GM12878 (cell line): ENCODE data around the gene ME3. TPM values are rescaled to one million over a fixed set of nuclear protein-coding genes. Genes with fewer than 3 reads are reported as not detected.
A peak's percentile ranks its signal among the peaks of the same experiment; 100 is the strongest.

ENCODE experiments used
- ATAC-seq: fragments of 200-7000 bp; cut with Tn5 transposase; 3 replicates; pipeline ENCODE4 v1.9.1; 2020; ENCODE audit warnings: mild to moderate bottlenecking, moderate library complexity
- BruUV-seq: library from RNA; stranded (reverse); fragments of 400-500 nt; replicated peaks from 2 replicates; lab custom pipeline; 2021; lab: Mats Ljungman, UMichigan
- CTCF ChIA-PET: fragments of 300-600 bp; sonication (Branson Sonifier 250); formaldehyde crosslinking; extraction: SDS; loops from one replicate; lab custom pipeline; 2021; ENCODE audit warnings: inconsistent platforms; lab: Yijun Ruan, JAX
- POLR2A ChIA-PET: fragments of 350-600 bp; formaldehyde crosslinking; extraction: SDS; loops from one replicate; lab custom pipeline; 2021; ENCODE audit warnings: inconsistent platforms; lab: Charles Lee
- RAD21 ChIA-PET: fragments of 300-600 bp; sonication (Branson Sonifier 250); formaldehyde crosslinking; loops from one replicate; lab custom pipeline; 2023; ENCODE audit warnings: antibody characterized with exemption; ENCODE audit not compliant: unreplicated experiment; lab: Charles Lee
- SMC1A ChIA-PET: fragments of 300-600 bp; sonication (Branson Sonifier 250); formaldehyde crosslinking; loops from one replicate; lab custom pipeline; 2023; ENCODE audit not compliant: unreplicated experiment, uncharacterized antibody; lab: Charles Lee
- DNase-seq: peaks from one replicate; pipeline ENCODE4 v3.0.0-alpha.2; 2011; ENCODE audit warnings: low read depth, low spot score
- FAIRE-seq: peaks from 3 replicates; lab custom pipeline; 2011; peaks lifted over from hg19 to GRCh38; lab: Jason Lieb, UNC
- H2AFZ ChIP-seq: 2 replicates; pipeline ENCODE4 v1.6.0; 2011; ENCODE audit warnings: low read depth, low read length, control low read depth; ENCODE audit not compliant: control insufficient read depth
- H3K27ac ChIP-seq: 2 replicates; pipeline ENCODE4 v1.5.1; 2011; ENCODE audit warnings: control low read depth; ENCODE audit not compliant: control insufficient read depth, insufficient read depth
- H3K27me3 ChIP-seq, 2 experiments: replicated peaks in 1 of 2; 2 replicates each; pipeline versions ENCODE4 v1.6.0 to v1.6.1; 2011; ENCODE audit warnings: low read length in 1 of 2; ENCODE audit not compliant: control insufficient read depth in 2 of 2, insufficient read depth in 2 of 2
- H3K36me3 ChIP-seq, 2 experiments: 2 replicates each; pipeline ENCODE4 v1.5.1; 2011; ENCODE audit warnings: low read length in 1 of 2; ENCODE audit not compliant: control insufficient read depth in 2 of 2, insufficient read depth in 2 of 2
- H3K4me1 ChIP-seq: 2 replicates; pipeline ENCODE4 v1.6.1; 2011; ENCODE audit warnings: mild to moderate bottlenecking, low read length, moderate library complexity, mixed read lengths; ENCODE audit not compliant: control insufficient read depth, insufficient read depth
- H3K4me2 ChIP-seq: 2 replicates; pipeline ENCODE4 v1.6.0; 2011; ENCODE audit warnings: control low read depth; ENCODE audit not compliant: control insufficient read depth, insufficient read depth
- H3K4me3 ChIP-seq: fragments of 200-600 bp; sonication (generic); 2 replicates; pipeline ENCODE4 v1.5.1; 2016
- H3K79me2 ChIP-seq: 2 replicates; pipeline ENCODE4 v1.6.0; 2011; ENCODE audit warnings: low read length; ENCODE audit not compliant: control insufficient read depth, insufficient read depth
- H3K9ac ChIP-seq: 2 replicates; pipeline ENCODE4 v1.8.0; 2011; ENCODE audit warnings: low read length, control low read depth, mixed read lengths; ENCODE audit not compliant: control insufficient read depth, insufficient read depth
- H3K9me3 ChIP-seq: replicated peaks from 3 replicates; pipeline ENCODE4 v1.5.1; 2011; ENCODE audit warnings: mild to moderate bottlenecking, low read length; ENCODE audit not compliant: control insufficient read depth, insufficient read depth
- H4K20me1 ChIP-seq: 2 replicates; pipeline ENCODE4 v1.6.0; 2011; ENCODE audit not compliant: control insufficient read depth, insufficient read depth
- GATAD2B ChIP-seq: fragments of 450-650 bp; conservative IDR thresholded peaks from 2 replicates; pipeline ENCODE4 v1.6.1; 2017; ENCODE audit warnings: low read depth, mild to moderate bottlenecking, moderate library complexity
- KDM1A ChIP-seq: fragments of 200-600 bp; sonication (generic); IDR thresholded peaks from 2 replicates; pipeline ENCODE4 v1.6.1; 2016; ENCODE audit warnings: borderline replicate concordance
- NFIC ChIP-seq: IDR thresholded peaks from 2 replicates; pipeline ENCODE4 v1.6.1; 2012; ENCODE audit warnings: low read depth, mild to moderate bottlenecking, inconsistent platforms, low read length, moderate library complexity
- RAD51 ChIP-seq: fragments of 450-650 bp; IDR thresholded peaks from 2 replicates; pipeline ENCODE4 v1.6.1; 2016; ENCODE audit warnings: moderate library complexity, mild to moderate bottlenecking, inconsistent platforms
- SUPT20H ChIP-seq: IDR thresholded peaks from 2 replicates; pipeline ENCODE4 v1.6.1; 2011; ENCODE audit warnings: low read depth, mild to moderate bottlenecking, low read length, moderate library complexity, borderline replicate concordance; ENCODE audit not compliant: control insufficient read depth
- ZNF24 ChIP-seq: fragments of 450-650 bp; IDR thresholded peaks from 2 replicates; pipeline ENCODE4 v1.6.1; 2017; ENCODE audit warnings: antibody characterized with exemption, mild to moderate bottlenecking
- WGBS: methylation state at CpG from one replicate; pipeline ENCODE4 v1.1.6; 2016; ENCODE audit warnings: low lambda C conversion rate; ENCODE audit not compliant: insufficient replicate concordance, insufficient coverage; ENCODE audit errors: missing lambda C conversion rate; 5-methylcytosine and 5-hydroxymethylcytosine counted together
- in situ Hi-C: fragments of 300-500 bp; cut with MboI; formaldehyde crosslinking; loops from 9 replicates; pipeline ENCODE4 v1.14.3; 2018; ENCODE audit warnings: mixed read lengths
- intact Hi-C: fragments of 100-400 bp; cut with micrococcal nuclease; formaldehyde crosslinking; loops from one replicate; pipeline ENCODE4 v1.14.2; 2022; ENCODE audit not compliant: unreplicated experiment
- polyA plus RNA-seq, 11 experiments: library from polyadenylated mRNA; depleted of rRNA in 4 of 11; unstranded in 6 of 11; stranded (reverse) in 5 of 11; fragments of >200 nt; fragmentation: Nextera tagmentation in 4 of 11; fragmentation: Illumina TruSeq in 1 of 11; extraction: Ambion mirVana in 4 of 11; extraction: Trizol in 1 of 11; gene quantifications; 1 replicate in 1 of 11; 2 replicates in 10 of 11; pipeline versions ENCODE4 v1.2.1 to v1.2.3, GENCODE V29; 2011 to 2016; ENCODE audit warnings: inconsistent platforms in 2 of 11, missing spikeins in 2 of 11, low read depth in 1 of 11
- total RNA-seq, 4 experiments: library from RNA; depleted of rRNA in 3 of 4; stranded (reverse); fragments of >200 nt in 3 of 4; fragmentation: Illumina TruSeq in 1 of 4; extraction: Trizol in 1 of 4; gene quantifications; 2 replicates each; pipeline versions ENCODE4 v1.2.1 to v1.2.3, GENCODE V29; 2013 to 2021

ME3 gene
- total and polyA plus RNA-seq, 10 of the 15 experiments (the other 5 are each of a cell fraction or from before 2014, with no cell fraction given): 0.06 to 0.40 (median 0.19) TPM; not detected in 2

DNA sequence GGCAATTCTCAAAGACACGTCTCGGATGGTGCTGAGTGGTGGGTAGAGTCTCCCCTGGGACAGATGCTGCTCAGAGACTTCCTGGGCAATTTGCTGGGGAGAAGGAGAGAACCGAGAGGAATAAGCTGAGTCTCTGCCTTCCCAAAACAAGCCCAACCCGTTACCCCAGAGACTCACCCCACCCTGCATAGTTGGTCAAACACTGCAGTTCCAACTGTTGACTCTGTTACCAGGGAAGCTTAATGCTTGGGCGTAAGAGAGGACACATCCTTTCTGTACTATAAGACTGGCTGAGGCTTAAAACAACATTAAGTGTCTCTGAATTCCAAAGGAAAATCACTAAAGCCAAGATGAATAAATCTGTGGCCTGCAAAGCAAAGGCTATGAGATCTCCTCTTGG, 229.6 kb downstream of the ME3 start:
- ChIA-PET CTCF (interaction anchor here (1.2 to 2.5 kb wide), 4 partner anchors 12 to 503 kb away, joined by 3 to 14 read pairs (median 3); no protein-coding TSS in a partner anchor), RAD21 (interaction anchor here (0.6 kb wide), 1 partner anchor 14 kb away, joined by 3 read pairs; no protein-coding TSS in a partner anchor), POLR2A (no interaction called here), SMC1A (interaction anchor here (1.1 to 1.5 kb wide), 3 partner anchors 12 to 152 kb away, joined by 3 read pairs; no protein-coding TSS in a partner anchor)
- intact Hi-C loops (no loop called here), in situ Hi-C loops (no loop called here)
- WGBS: 67% methylated on average over 5 of the region's 5 CpGs
- no peaks in the 10 kb centered on the region for H3K79me2 ChIP-seq
- no peaks in the 10 kb centered on the region for H3K9me3 ChIP-seq
- peaks cover 11% of the 10 kb centered on the region for H3K4me1 ChIP-seq
- FAIRE-seq: no peak
- no peak for ATAC-seq
- no peaks in the 10 kb centered on the region for H3K36me3 ChIP-seq
- no TSS peak for BruUV-seq
- TF ChIP-seq KDM1A (no peak), ZNF24 (no peak), RAD51 (no peak), GATAD2B (no peak)
- no peaks in the 10 kb centered on the region for H4K20me1 ChIP-seq
- H2AFZ ChIP-seq: no peak overlapping the region
- H3K4me2 ChIP-seq: no peak overlapping the region
- H3K27ac ChIP-seq: no peak overlapping the region
- no peak for DNase-seq
- H3K9ac ChIP-seq: no peak overlapping the region
- H3K4me3 ChIP-seq: no peak overlapping the region
- no peaks in the 10 kb centered on the region for H3K27me3 ChIP-seq

GRCh38 chr11:86442420-86442819, 230.0 kb downstream of the ME3 start:
- Histone ChIP-seq H3K9me3 (no peaks in the 10 kb centered on the region), H3K4me2 (no peak overlapping the region)
- FAIRE-seq: no peak
- WGBS: 87% methylated on average over 2 of the region's 2 CpGs
- SMC1A ChIA-PET: interaction anchor here (1.1 to 1.5 kb wide), 3 partner anchors 13 to 152 kb away, joined by 3 read pairs; no protein-coding TSS in a partner anchor
- BruUV-seq: no TSS peak
- no peak for TF ChIP-seq SUPT20H
- 0 out of 2 replicates have a peak, but pooled peaks have one; percentile 19 for TF ChIP-seq NFIC
- TF ChIP-seq, all 136 proteins: peak for 1
- DNase-seq: no peak
- Histone ChIP-seq H2AFZ (no peak overlapping the region), H3K9ac (no peak overlapping the region), H3K79me2 (no peaks in the 10 kb centered on the region), H3K27ac (no peak overlapping the region), H3K27me3 (no peaks in the 10 kb centered on the region), H3K36me3 (no peaks in the 10 kb centered on the region), H3K4me1 (peaks cover 11% of the 10 kb centered on the region), H3K4me3 (no peak overlapping the region), H4K20me1 (no peaks in the 10 kb centered on the region)
- ATAC-seq: no peak
- intact Hi-C loops: no loop called here
- CTCF ChIA-PET: interaction anchor here (1.2 to 2.5 kb wide), 4 partner anchors 12 to 503 kb away, joined by 3 to 14 read pairs (median 3); no protein-coding TSS in a partner anchor
- POLR2A ChIA-PET: no interaction called here
- in situ Hi-C loops: no loop called here
- RAD21 ChIA-PET: interaction anchor here (1.0 kb wide), 1 partner anchor 44 kb away, joined by 4 read pairs; no protein-coding TSS in a partner anchor
